Measurements from ENCODE around the gene NT5C1A.

- no peak for TF ChIP-seq POLR2A (IDR thresholded peaks at IDR 0.05; ENCODE audit: low read length)
- no peak for TF ChIP-seq GATA1 (IDR thresholded peaks at IDR 0.05; ENCODE audit: low read depth, low read length)
Measured at GRCh38 chr1:39668894-39669293, 3.0 kb downstream of the NT5C1A start.

Measured in erythroblast (primary cell).